Activated CD8-positive, alpha-beta memory T cell treated with anti-CD3 and anti-CD28 coated beads, Interleukin-2, amount 50 U/mL, for 1 hour (primary cell): ENCODE results near the gene GBP5.
"Not testable (repeated sequence)": the region's sequence is repeated elsewhere in the genome, so short reads cannot be mapped to it uniquely, and the experiment has no call there.

Experiments
- DNase-seq: peaks from one replicate; pipeline ENCODE4 v3.0.0-alpha.2; 2020; ENCODE audit errors: extremely low read depth

Gene GBP5

DNA sequence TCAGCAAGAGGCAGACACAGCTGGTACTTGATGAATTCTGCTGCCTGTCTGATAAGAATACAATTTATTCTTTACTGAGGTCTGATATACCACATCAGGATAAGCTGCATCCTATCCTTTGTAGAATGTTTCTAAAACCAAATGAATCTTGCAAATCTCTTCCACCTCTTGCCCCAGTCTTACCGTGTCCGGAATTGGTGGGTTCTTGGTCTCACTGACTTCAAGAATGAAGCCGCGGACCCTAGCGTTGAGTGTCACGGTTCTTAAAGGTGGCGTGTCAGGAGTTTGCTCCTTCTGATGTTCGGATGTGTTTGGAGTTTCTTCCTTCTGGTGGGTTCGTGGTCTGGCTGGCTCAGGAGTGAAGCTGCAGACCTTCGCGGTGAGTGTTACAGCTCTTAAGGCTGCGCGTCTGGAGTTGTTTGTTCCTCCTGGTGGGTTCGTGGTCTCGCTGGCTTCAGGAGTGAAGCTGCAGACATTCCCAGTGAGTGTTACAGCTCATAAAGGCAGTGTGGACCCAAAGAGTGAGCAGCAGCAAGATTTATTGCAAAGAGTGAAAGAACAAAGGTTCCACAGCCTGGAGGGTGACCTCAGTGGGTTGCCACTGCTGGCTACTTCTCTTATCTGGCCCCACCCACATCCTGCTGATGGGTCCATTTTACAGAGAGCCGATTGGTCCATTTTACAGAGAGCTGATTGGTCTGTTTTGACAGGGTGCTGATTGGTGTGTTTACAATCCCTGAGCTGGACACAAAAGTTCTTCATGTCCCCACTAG is at the start of gene GBP5:
TSS of gene GBP5 (minus strand) at position 592 of the 773 bp plus-strand sequence. CDS start 3,305 bp downstream, outside the sequence.
- not testable (repeated sequence) for DNase-seq

DNA sequence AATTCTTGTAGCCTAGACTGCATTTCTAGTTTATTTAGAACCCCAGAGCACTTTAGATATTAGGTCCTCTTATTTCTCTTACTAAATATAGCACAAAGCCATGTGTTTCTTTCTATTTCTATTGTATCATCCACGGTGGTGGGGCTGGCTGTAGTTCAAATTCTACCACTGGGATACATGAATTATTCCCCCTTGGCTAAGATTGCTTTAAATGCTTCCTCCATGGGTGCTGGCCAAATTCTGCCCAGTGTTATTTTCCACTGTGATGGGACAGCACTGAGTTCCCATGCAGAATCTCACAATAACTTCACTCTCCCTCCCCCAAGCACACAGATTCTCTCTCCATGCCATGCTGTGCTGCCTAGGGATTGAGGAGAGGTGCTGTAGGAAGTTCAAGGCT is 49.7 kb upstream of the GBP5 start:
- DNase-seq, result no peak

- no peak for DNase-seq
Measured at GRCh38 chr1:89312572-89312971, 39.9 kb upstream of the GBP5 start.

GRCh38 chr1:89311757-89312156 is 39.1 kb upstream of the GBP5 start:
- DNase-seq, result no peak

DNA sequence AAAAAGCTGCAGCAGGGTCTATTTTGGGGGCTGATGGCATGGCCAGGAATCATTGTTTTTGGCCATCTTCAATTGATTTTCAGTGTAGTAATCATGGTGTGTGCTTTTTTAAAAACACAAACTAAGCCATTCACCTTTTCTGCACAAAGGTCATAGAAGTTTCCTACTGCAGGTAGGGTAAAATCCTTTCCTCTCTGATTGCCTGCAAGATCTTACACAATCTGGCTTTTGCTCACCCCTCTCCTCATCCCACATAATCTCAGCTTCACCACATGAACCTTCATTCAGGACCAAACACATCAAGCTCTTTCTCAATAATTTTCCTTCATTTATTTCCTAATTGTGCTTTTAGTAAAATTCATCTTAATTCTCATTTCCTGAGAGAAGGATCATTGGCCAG is 38.3 kb upstream of the GBP5 start:
- DNase-seq, result no peak

DNA sequence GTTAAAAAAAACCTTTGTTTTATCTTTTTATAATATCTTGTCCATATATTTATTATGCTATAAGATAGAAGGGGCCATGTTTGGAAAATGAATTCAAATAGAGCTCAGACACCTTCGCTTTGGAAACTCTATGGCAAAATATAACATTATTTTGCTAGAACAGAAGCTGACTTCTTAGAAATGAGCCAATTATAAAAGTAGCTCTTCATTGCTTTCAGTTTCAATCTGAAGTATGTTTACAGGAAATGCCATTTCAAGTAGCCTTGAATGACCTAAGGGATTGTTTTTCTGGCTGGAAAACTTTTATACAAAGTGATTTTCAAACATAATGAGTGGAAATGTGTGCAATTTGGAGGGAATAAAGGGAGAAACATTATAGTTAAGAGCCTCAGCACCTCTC is 37.8 kb upstream of the GBP5 start:
- DNase-seq, result no peak

GRCh38 chr1:89309828-89310227 is 37.2 kb upstream of the GBP5 start:
- no peak for DNase-seq

DNA sequence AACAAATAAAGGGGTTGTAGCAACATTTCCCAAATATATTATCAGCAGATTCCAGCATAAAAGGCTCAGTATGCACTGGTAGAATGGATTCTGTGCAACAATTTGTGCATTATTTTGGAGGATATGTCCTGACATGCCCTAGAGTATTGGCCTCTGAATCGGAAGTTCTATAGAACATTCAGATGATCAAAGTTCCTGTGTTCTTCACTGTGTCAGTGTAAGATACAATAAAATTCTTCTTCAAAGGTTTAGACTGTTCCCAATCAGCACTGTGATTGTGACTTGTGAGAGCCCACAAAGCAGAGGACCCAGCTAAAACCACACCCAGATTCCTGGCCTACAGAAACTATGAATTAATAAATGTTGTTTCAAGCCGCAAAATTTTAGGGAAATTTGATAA is 33.6 kb upstream of the GBP5 start:
- no peak for DNase-seq

DNA sequence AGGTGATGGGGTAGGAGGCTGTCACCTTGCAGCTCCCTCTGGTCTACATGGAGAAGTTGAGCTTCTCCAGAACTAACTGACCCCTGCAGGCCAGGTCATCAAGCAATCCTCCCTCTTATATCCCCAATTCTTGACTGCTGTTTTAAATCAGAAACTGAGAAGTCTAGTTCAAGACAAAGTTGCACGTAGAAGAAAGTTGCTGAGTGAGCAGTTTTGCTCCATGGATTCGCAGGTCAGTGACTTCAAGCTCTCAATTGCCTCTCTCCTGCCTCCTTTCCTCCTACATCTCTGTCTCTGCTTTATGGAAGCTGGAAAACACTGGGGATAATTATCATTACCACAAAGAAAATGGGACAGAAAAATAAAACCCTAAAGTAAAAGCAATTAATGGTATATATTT is 32.8 kb upstream of the GBP5 start:
- DNase-seq, result no peak

- DNase-seq, result no peak
Measured at GRCh38 chr1:89304572-89305230, 32.0 kb upstream of the GBP5 start.

DNA sequence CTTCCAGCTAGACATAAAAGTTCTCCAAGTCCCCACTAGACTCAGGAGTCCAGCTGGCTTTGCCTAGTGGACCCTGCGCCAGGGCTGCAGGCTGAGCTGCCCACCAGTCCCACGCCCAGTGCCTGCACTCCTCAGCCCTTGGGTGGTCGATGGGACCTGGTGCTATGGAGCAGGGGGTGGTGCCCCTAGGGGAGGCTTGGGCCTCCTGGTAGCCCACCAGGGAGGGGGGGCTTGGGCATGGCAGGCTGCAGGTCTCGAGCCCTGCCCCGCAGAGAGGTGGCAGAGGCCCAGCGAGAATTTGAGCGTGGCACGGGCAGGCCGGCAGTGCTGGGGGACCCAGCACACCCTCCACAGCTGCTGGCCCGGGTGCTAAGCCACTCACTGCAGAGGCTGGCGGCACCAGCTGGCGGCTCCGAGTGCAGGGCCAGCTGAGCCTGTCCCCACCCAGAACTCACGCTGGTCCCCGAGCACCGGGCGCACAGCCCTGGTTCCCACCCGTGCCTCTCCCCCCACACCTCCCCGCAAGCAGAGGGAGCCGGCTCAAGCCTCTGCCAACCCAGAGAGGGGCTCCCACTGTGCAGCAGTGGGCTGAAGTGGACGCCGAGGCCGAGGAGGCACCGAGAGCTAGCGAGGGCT is 30.2 kb upstream of the GBP5 start:
- DNase-seq, result no peak

- DNase-seq, result not testable (repeated sequence)
Measured at GRCh38 chr1:89299739-89300463, 27.2 kb upstream of the GBP5 start.

DNA sequence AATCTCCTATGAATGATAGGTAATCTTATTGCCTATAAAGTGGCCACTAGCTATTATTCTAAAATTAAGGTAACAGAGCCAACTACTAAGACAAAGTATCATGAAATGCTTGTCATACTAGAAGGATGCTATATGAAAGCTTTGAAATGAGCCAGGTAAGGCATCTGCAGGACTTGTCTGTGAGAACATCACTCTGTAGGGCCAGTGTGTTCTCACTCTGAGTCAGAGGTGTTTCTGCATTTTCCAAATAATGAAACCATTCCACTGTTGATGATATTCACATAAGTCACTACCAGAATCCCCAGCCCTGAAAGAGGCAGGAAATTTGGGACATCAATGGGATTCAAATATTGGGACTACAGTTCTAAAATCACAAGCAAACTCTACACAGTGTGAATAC is 25.8 kb upstream of the GBP5 start:
- DNase-seq, result no peak

DNA sequence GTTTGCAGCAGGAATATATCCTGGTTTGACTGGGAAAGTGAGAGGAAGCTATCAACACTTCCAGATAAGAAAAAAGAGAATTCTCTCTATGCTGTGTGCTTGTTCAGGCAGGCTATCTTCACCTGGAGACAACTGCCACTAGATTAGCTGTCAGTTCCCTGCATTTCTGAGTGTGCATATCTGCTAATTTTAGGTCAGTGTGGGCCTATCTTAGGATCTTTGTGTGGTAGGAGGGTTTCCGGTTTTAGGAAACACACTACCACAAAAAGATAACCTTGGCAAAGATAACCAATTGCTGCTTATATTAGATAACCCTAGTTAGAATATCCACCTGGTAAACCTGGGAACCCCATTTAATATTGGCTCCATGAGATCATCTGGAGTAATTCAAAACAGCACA is 22.5 kb upstream of the GBP5 start:
- no peak for DNase-seq

DNA sequence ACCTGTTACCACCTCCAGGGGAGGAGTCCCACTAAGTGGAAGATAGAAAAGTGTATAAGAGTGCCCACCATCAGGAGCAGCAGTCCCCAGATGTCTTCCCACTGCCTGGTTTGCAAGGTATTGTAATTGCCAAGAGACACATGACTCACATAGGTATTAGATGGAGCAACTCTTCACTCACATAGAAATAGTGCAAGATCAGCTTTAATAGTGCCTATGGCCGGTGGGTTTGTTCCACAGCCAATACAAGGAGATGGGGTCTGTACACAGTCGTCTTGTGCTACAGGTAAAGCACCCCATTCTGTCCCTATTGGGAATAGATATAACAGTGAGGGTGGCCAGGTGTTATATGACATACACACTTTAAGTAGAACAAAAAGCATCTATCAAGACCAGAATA is 18.6 kb upstream of the GBP5 start:
- DNase-seq, result no peak

DNA sequence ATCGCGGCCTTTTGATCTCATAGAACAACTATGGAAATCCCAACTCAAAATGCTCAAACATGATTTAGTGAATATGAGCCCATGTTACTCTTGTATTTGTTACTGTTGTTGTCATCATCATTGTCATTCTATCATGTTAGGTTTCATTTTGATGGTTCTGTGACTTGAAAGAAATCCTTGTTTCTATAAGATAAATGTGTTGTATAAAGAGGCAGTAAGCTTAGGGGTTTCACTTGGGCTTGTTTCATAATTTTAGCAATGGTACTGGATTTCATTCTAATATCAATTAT is 15.3 kb upstream of the GBP5 start:
- DNase-seq, result no peak

DNA sequence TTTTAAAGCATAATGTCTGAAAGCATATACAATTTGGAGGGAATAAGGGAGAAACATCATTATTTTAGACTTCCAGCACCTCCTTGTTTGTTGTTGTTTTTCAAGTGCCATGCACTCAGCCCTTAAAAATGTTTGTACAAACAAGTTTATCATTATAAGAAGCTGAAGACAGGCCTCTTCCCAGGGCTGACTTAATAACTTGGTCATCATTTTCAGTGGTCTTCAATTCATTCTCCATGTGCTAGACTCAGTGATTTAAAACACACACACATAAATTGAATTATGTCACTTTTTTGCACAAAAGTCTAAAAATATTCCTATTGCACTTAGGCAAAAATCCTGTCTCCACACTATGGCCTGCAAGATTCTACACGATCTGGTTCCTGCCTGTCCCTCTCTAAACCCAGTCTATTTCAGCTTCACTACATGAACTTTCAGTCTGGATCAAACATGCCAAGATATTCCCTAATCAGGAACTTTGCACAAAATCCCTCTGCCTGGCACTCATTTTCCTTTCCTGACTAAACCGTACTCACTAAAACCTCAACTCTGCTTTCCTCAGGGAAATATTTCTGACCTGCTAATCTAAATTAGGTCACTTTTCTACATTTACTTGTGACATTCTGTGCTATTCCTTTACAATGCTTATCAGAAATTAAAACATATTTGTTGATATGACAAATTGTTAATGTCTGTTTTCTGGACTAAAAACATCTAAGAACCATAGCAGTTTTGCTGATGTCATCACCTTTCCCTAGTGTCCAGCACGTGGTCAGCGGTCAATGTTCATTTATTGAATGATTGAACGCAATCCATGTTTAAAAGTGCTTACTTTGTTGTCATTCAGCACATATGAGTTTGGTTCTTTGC is 14.8 kb upstream of the GBP5 start:
- DNase-seq, result no peak

DNA sequence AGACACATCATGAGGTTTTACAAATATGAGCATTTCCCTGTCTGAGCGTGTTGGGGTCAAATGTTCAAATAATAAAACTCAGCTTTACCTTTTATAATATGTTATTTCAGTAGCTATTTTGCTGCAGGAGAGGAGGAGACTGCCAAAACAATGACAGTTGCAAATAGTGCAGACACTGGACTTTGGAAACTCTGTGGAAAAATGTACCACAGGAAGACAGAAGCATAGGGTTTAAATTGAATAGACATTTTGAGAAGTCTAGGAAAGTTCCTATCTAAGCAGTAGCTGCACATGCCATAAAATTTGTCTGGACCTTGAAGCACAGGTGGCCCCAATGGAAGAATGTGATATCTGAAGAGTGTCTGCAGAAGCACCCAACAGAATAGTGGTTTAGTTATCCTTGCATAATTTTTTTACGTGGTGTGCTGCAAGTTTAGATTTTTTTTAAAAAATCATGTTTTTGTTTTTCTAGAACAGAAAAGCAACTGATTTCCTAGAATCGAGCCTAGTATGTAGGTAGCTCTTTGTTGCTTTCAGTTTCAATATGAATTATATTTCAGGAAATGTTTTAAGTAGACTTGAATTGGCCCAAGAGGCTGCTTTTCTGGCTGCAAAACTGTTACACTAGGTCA is 14.0 kb upstream of the GBP5 start:
- DNase-seq, result no peak

GRCh38 chr1:89285745-89286380 is 13.2 kb upstream of the GBP5 start:
- no peak for DNase-seq

DNA sequence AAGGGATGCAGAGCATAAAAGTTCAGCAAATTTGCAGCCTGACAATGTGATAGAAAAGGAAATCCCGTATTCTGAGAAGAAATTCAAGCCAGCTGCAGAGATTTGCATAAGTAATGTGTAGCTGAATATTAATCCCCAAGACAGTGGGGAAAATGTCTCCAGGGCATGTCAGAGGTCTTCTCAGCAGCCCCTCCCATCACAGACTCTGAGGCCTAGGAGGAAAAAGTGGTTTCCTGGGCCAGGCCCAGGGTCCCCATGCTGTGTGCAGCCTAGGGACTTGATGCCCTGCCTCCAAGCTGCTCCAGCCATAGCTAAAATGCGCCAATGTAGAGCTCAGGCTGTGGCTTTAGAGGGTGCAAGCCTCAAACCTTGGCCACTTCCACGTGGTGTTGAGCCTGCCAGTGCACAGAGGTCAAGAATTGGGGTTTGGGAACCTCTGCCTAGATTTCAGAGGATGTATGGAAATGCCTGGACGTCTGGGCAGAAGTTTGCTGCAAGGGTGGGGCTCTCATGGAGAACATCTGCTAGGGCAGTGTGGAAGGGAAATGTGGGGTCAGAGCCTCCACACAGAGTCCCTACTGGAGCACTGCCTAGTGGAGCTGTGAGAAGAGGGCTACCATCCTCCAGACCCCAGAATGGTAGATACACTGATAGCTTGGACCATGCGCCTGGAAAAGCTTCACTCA is 11.6 kb upstream of the GBP5 start:
- DNase-seq, result not testable (repeated sequence)
